ENCODE measurements around the gene GPR3.
"Not testable (repeated sequence)": the region's sequence is repeated elsewhere in the genome, so short reads cannot be mapped to it uniquely, and the experiment has no call there.

Gene GPR3

GRCh38 chr1:27379564-27380122, 12.8 kb upstream of the GPR3 start:
- FAIRE-seq (no peak), DNase-seq (ENCODE audit: insufficient read length, low spot score) (no peak)
- no peak for TF ChIP-seq POLR2A (IDR thresholded peaks at IDR 0.05; ENCODE audit: low read depth, low read length)

- no peak for FAIRE-seq
Observed at GRCh38 chr1:27380224-27380623, 12.2 kb upstream of the GPR3 start.

DNA sequence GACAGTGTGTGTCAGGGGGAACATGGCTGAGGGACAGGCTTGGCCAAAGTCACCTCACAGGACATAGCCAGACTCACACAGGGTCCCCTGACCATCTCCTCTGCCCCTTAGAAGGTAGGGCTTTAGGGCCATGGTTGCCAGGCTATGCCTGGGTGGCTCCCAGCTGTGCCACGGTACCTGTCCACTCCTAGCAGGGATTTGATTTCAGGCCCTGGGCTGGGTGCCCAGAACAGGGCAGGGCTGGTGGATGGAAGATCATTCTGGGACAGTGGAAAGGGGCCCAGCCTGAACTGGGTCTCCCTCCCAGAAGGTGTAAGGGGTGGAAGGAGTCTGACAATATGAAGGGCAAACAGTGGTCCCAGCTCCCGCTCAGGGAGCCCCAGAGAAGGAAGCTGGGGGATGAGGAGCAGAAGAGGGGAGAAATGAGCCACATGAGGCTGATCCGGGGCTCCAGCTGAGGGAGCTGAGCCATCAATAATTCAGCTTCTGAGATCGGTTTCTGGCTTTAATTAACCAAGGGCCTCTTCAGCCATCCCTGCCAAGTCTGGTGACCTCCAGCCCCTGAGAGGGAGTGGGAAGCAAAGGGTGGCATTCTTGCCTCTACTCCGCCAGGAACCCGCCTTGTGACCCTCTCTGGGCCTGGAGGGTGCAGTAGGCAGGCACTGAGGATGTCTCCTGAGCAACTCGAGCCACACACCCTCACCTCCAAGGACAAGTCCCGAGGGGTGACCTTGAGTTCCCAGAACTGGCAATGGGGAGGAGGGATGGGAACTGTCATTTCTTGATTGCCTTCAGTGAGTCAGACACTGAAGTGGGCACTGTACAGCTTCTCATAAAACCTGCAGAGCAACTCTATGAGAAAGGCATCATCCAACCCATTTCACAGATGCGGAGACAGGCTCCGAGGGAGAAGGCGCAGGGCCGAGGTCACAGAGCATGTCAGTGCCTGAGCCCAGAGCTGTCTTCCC, 11.4 kb upstream of the GPR3 start:
- no peak for TF ChIP-seq POLR2A (IDR thresholded peaks at IDR 0.05; ENCODE audit: low read depth, low read length)
- FAIRE-seq (no peak), DNase-seq (ENCODE audit: insufficient read length, low spot score) (no peak)

More at GRCh38 chr1:27380224-27380623, 12.2 kb upstream of the GPR3 start:
- TF ChIP-seq POLR2A (IDR thresholded peaks at IDR 0.05; ENCODE audit: low read depth, low read length) = no peak
- no peak for DNase-seq (ENCODE audit: insufficient read length, low spot score)

DNA sequence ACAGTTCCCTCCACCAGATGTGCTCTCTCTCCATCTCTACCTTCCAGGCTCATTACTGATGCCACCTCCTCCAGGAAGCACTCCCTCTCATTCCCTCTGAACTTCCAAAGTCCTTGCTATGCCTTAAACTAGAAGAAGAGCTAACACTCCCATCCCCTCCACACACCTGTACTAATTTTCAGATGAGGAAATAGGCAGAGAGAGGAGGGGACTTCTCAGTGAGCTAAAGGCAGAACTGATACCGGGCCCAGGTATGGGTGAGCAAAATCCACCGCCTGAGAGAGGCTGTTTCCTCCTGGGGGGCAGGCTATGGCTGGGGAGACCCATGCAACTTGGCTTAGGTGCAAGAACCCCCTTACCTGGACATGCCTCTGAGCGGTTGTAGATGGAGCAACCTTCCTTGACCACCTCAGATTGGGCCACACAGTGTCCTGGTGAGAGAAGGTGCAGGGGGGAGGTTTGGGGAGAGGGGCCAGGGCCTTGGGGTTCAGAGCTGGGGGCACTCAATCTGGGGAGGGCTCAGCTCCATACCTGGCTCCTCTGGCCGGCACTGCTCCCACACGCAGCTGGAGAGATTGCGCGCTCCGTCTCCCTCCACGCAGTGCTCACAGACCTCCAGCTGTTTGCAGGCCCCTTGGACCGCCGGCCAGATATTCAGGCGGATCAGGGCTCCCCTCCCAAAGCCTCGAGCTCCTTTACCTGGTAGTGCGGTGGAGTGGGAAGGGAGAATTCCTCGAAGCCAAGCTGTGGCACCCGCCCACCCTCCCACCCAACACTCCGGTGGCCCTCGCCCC, 10.3 kb upstream of the GPR3 start:
- FAIRE-seq (no peak), DNase-seq (ENCODE audit: insufficient read length, low spot score) (no peak)
- TF ChIP-seq POLR2A (IDR thresholded peaks at IDR 0.05; ENCODE audit: low read depth, low read length) = no peak

- DNase-seq (ENCODE audit: insufficient read length, low spot score) (no peak), FAIRE-seq (no peak)
- TF ChIP-seq POLR2A (IDR thresholded peaks at IDR 0.05; ENCODE audit: low read depth, low read length) = no peak
Observed at GRCh38 chr1:27383039-27383605, 9.3 kb upstream of the GPR3 start, which contains the start of gene CD164L2. TSS of gene CD164L2 (minus strand) at chr1:27383333. CDS start at chr1:27383239, 94 bp downstream.

GRCh38 chr1:27383661-27384060, 8.8 kb upstream of the GPR3 start:
- FAIRE-seq = no peak
- no peak for TF ChIP-seq POLR2A (IDR thresholded peaks at IDR 0.05; ENCODE audit: low read depth, low read length)
- no peak for DNase-seq (ENCODE audit: insufficient read length, low spot score)

DNA sequence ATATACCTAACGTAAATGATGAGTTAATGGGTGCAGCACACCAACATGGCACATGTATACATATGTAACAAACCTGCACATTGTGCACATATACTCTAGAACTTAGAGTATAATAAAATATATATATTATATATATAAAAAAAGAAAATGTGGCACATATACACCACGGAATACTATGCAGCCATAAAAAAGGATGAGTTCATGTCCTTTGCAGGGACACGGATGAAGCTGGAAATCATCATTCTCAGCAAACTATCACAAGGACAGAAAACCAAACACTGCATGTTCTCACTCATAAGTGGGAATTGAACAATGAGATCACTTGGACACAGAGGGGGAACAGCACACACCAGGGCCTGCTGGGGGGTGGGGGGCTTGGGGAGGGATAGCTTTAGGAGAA, 7.6 kb upstream of the GPR3 start:
- not testable (repeated sequence) for FAIRE-seq; DNase-seq (ENCODE audit: insufficient read length, low spot score)

DNA sequence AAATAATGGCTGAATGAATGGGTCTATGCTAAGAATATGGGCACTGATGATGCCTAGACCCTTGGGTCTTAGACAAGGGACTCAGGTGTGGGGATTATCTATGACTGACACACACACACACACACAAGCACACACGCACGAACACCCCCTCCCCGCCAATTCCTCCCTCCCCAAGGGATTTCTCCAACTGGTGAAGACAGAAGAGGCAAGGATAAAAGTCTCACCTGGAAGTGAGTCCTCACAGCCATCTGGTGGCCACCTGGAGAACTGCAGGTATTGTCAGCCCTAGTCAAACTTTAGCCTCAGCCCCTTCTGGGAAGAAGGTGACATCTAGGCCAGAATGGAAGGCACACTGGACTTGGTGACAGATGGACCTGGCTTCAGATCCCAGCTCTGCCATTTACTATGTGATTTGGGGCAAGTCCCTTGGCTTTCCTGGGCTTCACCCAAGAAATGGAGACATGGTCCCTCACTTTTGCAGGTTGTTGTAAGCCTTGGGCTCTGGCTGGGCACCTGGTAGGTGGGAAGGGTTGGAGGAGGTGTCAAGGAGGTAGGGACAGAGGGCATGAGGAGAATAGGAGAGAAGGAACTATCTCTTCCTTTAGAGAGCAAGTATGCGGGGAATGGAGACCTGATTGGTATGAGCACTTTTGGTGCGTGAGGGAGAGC, 4.0 kb upstream of the GPR3 start:
- no peak for TF ChIP-seq POLR2A (IDR thresholded peaks at IDR 0.05; ENCODE audit: low read depth, low read length)
- FAIRE-seq (no peak), DNase-seq (ENCODE audit: insufficient read length, low spot score) (no peak)

GRCh38 chr1:27391511-27392095, 819 bp upstream of the GPR3 start:
- FAIRE-seq = no peak
- DNase-seq (ENCODE audit: insufficient read length, low spot score) = peak; percentile 43
- no peak for TF ChIP-seq POLR2A (IDR thresholded peaks at IDR 0.05; ENCODE audit: low read depth, low read length)

DNA sequence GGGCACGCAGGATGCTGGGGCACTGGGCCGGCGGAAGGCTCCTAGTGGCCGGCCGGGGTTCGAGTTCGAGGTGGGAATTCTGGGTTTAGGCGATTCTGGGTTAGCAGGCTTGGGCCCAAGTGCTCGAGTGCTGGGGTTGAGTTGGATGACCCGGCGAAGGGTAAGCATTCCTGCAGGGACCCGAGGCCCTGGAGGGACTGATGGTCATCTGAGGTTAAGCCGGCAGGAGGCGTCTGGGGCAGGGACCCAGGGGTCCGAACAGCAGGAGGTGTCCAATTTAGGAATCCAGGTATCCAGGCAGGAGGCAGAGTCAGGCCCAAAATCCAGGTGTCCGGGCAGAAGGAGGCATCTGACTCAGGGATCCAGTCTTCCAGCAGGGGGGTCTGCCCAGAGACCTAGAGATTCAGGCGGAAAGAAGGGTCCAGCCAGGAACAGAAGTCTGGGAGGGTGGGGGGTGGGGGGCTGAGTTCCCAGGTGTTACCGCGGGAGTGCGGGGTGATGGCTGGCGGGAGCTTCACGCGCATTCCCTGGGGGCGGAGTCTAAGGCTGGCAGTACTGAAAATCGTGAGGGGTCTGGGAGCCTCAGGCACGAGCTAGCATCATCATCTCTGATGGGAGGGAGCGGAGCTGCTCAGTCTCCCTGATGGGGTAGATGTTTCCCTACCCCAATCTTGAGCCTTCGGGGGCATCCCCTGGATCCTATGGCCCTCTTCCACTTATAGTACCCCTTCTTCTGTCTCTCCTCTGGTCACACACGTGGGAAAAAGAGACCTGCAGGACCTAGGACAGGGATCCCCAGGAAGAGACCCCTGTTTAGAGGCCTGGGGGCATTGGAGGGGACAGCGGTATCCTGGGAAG, 585 bp downstream of the GPR3 start:
- FAIRE-seq (no peak), DNase-seq (ENCODE audit: insufficient read length, low spot score) (no peak)
- no peak for TF ChIP-seq POLR2A (IDR thresholded peaks at IDR 0.05; ENCODE audit: low read depth, low read length)

DNA sequence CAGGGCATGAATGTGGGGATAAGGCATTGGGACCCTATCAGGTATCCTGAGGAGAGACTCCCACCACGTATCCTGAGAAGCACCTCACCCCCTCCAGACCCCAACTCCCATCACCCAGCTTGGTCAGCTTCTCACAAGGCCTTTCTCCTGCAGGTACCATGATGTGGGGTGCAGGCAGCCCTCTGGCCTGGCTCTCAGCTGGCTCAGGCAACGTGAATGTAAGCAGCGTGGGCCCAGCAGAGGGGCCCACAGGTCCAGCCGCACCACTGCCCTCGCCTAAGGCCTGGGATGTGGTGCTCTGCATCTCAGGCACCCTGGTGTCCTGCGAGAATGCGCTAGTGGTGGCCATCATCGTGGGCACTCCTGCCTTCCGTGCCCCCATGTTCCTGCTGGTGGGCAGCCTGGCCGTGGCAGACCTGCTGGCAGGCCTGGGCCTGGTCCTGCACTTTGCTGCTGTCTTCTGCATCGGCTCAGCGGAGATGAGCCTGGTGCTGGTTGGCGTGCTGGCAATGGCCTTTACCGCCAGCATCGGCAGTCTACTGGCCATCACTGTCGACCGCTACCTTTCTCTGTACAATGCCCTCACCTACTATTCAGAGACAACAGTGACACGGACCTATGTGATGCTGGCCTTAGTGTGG, 1.3 kb downstream of the GPR3 start:
- DNase-seq (ENCODE audit: insufficient read length, low spot score) (no peak), FAIRE-seq (no peak)
- no peak for TF ChIP-seq POLR2A (IDR thresholded peaks at IDR 0.05; ENCODE audit: low read depth, low read length)

GRCh38 chr1:27394282-27394658, 1.8 kb downstream of the GPR3 start:
- FAIRE-seq = no peak
- no peak for TF ChIP-seq POLR2A (IDR thresholded peaks at IDR 0.05; ENCODE audit: low read depth, low read length)

More at GRCh38 chr1:27394282-27394658, 1.8 kb downstream of the GPR3 start:
- no peak for DNase-seq (ENCODE audit: insufficient read length, low spot score)

Data from H54 (cell line).